Glomerular visceral epithelial cell (primary cell): ENCODE measurements around the gene TM4SF20.
"Not testable (repeated sequence)": the region's sequence is repeated elsewhere in the genome, so short reads cannot be mapped to it uniquely, and the experiment has no call there.

ENCODE experiments used
- DNase-seq: peaks from one replicate; pipeline ENCODE4 v3.0.0-alpha.2; 2016; ENCODE audit errors: extremely low spot score

TM4SF20 gene

DNA sequence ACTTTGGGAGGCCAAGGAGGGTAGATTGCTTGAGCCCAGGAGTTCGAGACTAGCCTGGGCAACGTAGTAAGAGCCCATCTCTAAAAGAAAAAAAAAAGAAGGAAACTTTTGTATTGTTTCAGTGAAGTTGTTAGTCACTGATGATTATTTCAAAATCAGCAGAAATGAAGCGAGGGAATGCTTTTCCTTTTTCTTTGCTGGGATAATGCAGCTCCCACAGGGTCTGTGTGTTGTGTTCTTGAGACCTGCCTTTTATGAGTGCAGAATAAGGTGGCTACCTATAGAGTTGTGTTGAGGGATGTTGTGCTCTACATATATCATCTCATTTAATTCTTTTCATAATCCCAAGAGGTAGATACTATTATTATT is 11.7 kb downstream of the TM4SF20 start:
- DNase-seq = no peak

DNA sequence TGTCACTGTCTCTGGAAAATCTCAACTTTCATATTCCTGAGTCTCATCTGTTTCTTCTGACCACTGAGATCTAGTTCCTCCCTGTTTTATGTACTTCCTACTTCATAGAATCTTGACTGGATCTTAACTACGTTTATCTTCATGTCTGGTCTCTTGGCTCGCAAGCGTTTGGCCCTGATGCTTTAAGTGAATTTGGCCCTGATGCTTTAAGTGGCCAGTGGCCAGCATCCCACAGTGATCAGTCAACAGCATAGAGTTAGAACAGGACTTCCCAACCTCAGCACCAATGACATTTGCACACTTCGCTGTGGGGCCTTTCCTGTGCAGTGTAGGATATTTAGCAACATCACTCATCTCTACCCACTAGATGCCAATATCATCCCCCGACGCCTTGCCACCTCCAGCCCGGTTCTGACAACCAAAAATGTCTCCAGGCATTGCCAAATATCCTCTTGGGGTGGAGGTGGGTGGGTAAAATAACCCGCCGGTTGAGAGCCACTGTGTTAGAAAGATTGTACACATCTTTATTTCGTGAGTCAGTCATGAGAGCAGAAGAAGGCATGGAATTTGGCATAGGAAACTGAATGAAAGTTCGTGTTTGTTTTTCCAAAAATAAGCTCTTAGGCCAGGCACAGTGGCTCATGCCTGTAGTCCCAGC is 12.2 kb downstream of the TM4SF20 start:
- no peak for DNase-seq

DNA sequence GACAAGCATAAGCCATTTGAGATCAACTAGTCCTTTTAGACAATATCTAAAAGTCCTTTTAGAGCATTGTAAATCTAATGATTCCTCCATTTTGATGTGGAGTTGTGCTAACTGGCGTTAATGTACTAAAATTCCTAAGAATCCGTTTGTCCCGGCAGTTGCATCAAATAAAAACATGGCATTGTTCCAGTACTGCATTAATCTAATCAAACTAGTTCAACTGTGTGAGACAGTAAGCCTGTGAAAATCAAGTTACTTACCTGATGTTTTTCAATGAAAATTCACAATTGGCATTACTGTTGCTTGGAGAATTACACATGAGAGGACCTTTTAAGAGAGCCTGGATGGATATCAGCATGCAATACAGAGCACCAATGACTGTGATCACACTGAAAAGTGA is 13.3 kb downstream of the TM4SF20 start:
- DNase-seq = no peak

DNA sequence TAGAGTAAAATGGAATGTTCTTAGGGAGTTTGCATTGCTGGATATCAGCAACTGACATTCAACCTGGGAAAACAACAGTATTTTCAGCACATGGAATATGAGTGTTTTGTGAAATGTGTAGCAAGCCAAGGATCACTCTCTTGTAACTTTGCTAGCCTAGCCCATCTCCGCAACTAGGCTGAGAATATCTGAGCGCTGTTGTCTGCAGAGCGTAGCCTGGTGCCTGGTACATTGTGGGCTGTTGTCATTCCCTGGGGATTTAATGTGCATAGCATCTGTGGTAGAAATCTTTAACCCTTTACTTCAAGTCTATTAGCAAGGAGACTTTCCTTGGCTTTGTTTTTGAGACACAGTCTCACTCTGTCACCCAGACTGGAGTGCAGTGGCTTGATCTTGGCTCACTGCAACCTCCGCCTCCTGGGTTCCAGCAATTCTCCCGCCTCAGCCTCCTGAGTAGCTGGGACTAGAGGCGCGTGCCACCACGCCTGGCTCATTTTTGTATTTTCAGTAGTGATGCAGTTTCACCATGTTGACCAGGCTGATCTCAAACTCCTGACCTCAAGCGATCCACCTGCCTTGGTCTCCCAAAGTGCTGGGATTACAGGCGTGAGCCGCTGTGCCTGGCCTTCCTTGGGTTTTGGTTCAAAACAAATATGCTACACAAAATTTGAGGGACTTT is 14.4 kb downstream of the TM4SF20 start:
- not testable (repeated sequence) for DNase-seq

DNA sequence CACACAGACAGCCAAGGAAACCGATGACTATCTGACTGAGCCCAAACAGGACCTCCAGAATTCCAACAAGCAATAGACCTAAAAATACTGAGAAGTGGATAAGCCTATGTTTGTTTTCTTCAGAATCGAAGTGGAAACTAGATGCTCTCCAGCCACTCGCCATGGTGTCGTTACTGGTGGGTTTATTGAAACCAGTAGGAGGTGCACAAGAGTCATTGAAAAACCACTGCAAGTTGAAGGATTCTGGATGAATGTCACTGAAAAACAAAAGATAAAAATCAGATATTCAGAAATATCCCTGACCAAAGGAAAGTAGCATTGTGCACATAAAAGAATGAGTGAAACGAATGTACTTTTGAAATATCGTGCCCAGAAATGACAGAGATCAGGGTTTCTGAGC is 15.3 kb downstream of the TM4SF20 start:
- no peak for DNase-seq

DNA sequence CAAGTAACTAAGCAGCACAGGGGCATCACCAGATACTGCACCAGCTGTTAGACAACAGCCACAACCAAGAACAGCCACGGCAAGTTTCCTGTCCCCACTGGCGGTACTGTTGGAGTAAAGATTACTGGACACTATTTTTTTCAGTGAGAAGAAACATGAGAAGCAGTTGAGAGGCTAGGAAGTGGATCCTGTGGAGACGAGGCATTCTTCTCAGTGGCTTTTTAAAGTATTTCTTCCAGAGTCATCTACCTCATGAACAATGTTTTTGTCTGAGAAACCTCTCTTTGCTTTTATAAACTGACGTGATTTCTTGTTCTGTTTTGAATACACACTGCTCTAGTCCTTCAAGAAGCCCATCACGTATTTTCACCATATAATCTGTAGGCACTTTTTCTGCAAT is 18.8 kb downstream of the TM4SF20 start:
- no peak for DNase-seq

DNA sequence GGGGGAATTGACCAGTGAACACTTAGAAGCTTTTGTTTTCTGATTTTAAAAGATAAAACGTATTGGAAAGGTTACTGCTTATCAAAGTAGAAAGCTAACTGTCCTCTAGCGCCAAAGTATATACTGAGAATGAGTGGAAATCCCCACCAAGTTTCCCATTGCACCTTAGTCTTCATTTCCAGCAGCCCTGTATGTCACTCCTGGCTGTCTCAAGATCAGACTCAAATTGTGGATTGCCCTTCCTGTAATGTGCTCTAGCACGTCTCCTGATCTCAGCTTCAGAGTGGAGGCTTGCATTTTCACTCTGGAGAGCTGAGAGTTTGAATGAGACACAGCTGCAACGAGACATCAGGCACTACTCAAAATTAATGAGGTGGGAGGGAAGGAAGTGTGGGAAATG is 27.5 kb downstream of the TM4SF20 start:
- DNase-seq = no peak

DNA sequence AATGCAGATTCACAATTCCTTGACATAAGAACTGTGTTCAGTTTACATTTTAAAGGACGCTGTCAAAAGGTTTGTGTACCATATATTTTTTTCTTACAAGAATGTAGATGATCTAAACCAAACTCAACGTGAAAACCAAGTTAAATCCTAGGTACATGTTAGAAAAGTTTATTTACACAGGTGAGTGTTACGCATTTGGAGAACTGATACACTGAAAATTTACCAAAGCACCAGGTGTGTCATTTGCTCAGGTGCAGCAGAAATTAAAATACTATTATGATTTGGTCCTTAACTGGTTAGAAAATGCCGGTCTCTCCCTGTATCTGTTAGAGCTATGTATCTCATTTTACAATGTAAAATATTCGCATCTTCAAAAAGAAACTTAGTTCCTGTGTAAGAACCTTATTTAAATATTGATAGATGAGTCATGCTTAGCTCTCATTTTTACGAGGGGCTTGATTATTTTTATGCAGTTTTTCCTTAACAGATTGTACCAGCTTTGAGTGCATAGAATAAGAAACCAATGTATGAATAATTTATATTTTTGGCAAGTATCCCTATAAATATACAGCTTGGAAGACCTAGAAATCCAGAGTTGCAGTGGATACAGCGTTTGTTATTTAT is 29.0 kb downstream of the TM4SF20 start:
- no peak for DNase-seq

DNA sequence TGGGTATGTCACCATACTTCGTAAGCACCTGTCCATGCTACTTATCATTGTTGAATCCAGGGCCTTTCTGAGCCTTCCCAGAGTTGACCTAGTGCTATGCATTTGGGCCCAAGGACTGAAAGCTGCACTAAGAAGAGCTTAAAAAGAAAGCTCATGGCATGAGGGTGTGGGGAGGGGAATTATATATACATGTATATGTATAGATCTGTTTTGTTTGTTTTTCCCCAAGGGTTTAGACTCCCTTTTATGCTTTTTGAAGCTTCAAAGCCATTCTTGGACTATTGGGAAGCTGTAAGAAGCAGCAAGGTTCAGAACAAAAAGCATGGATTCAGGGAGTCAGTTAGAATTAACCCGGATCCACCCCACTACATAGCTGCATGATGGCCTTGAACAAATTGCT is 30.8 kb downstream of the TM4SF20 start:
- DNase-seq = no peak

DNA sequence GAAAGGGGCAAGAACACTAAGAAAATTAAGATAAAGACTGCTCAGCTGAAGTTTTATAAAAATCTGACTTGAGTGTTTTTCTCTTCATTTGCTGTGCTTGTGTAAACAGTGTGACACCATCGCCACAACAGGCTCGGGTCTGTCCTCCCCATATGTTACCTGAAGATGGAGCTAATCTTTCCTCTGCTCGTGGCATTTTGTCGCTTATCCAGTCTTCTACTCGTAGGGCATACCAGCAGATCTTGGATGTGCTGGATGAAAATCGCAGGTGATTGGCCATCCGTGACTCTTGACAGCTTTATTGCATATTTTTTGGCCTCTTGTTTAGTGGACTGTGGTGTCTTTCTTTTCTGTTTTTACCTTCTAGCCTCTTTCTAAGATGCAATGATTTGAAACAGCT is 32.0 kb downstream of the TM4SF20 start:
- DNase-seq = no peak

DNA sequence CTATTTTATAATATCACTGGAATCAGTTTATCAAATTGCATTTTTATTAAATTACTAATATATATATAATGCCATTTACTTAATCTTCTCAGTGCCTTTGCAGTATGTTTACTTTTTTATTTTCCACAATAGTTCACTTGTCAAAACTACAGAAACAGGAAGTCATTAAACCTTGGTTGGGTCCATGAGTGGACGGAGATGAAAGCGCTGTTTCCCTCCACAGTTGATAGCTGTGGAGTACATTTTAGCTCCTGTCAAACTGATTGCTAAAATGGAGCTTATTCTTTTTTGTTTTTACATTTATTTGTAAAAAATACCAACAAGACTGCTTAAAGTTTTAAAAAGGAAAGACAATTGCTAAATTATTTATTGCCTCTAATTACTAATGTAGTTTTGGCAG is 34.9 kb downstream of the TM4SF20 start:
- DNase-seq = no peak

DNA sequence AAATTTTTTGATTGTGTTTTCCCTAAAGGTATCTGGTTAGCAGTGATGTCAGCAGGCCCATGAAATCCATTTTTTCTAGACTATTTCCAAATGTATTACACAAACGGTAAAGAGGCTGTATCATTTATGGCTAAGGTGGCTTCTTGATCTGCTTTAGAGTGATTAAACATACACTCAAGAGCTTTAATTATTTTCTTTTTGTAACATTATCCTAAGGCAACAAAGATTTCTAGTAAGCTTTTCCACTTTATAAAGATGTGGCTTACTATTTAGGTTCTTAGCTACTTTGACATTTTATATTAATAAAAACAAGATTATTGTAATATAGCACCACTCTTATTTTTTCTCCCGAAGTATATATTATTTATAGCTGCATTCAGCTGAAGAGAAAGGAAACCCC is 37.6 kb downstream of the TM4SF20 start:
- DNase-seq = no peak

DNA sequence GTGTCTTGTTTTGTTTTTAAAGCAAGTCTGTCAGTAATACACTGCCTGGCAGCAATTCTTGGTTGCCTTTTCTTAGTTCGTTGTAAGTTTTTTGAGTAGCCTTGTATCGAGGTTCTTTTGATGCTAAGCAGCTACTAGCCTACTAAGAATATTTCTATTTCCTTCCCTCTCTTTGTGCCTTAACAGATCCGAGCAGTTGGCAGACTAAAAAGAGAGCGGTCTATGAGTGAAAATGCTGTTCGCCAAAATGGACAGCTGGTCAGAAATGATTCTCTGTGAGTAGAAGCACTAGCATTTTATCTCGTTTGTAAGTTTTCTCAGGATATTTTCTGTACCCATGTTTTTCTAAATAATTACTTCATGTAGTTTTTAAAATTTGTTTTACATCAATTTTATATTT is 39.0 kb downstream of the TM4SF20 start:
- no peak for DNase-seq

DNA sequence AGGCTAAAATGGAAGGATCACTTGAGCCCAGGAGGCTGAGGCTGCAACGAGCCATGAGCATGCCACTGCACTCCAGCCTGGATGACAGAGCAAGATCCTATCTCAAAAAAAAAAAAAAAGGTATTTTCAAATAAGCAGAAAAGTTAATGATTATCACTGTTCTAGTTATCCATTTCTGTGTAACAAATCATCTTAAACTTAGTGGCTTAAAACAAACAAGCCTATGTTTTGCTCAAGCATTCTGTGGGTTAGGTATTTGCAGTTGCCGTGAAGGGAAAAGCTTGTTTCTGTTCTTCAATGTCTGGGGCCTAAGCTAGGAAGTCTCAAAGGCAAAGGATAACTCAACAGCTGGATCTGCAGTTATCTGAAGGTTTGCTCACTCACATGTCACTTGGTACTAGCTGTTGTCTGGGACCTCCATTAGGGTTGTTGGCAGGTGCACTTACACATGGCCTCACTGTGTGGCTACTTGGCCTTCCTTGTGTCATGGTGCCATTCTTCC is 40.0 kb downstream of the TM4SF20 start:
- DNase-seq = peak; percentile 37

DNA sequence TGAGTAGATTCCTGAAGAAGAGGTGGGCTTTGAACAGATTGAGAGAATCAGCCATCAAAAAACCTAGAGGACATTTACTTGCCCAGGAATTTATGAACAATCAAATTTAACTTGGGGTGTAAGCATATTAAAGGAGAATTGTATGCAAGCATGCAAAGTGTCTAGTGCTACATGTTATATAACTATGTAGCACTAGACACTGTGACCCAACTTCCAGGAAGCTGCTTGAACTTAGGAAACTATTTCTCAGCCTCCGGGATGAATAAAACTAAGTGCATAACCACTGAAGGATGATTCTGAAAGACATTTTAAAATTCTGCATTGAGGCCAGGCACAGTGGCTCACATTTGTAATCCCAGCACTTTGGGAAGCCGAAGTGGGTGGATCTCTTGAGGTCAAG is 41.7 kb downstream of the TM4SF20 start:
- DNase-seq = no peak

DNA sequence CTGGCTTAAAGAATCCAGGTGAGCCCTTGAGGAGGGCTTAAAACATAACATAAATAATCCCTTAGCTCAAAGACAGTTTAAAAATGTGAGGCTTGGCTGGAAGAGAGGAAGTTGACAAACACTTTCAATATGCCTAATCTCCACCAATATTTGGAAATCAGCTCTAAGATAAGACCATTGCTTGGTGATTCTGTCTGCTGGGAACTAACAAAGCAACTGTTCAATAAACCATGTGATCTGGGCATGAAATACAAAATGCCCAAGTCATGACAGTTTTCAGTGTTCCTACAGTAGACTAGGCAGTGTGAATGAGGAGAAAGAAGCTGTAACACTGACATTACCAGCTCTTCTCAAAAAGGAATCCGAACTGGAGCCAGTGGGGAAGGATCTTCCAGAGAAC is 43.4 kb downstream of the TM4SF20 start:
- DNase-seq = no peak

DNA sequence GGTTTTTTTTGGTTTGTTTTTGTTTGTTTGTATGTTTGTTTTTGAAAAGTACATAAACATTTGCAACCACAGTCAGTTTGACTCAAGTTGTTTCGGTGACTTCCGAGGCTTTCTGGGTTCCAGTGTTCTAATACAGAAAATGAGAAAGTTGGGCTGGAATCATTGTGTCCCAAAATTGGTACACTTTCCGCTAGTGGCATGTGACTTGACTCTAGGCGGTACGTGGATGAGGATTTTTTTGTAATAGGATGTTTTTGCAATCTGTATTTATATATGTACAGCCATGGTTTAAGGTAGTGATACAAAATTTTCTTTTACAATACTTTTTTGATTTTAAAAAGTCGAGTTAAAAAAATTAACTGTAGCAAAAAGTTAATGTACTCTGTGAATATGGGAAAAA is 52.3 kb downstream of the TM4SF20 start:
- DNase-seq = no peak

DNA sequence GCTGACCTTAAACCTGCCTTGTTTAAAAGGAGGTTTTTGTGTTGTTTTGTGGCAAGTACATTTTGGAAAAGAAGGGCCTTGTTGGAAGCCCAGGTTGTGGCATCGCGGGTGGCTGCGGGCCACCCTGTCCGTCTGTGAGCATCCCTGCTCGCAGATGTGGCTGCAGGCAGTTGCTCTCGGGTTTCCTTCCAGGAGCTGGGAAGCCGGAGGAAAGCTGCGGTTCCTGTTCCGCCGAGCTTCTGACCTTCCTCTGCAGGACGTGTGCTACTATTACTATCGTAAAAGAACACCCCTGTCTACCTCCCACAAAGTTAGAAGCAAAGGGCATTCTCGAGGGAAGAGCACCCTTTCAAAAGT is 53.3 kb downstream of the TM4SF20 start:
- peak; percentile 55 for DNase-seq

DNA sequence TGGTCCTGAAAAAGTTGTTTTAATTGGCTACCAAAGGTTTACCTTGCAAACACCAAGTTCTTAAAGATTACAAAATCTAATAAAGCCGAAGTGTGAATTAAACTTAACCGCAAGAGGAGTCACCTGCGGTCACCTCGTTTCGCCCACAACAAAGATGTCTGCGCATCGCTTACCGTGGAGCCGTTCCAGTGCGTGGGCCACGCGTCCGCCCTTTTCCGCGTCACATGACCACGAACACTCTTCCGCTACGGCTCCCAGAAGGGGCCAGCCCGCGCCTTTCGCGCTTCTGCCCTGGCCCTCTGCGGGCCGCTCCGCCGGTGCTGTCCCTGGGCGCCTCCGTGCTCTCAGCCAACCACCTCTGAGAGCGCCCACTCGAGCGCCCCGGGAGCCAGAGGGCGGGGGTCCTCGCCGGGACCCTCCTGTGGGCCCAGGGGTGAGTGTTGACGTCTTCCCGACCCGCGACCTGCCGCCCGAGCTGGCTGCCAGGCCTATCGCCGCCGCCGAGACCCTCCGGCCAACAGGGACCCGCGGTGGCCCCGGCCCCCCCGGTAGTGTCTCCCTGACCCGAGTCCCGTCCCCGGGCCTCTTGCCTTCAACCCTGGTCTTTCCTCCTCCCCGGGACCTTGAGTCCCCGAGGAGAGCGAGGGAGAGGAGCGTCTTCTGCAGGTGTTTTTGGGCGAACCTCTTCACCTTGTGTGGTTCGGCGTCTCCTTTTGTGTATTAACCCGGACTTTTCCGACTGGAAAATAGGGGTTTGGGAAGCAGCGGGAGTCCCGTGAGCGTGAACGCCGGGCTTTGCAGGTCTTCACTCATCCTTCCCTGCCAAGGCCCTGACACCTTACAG is 53.9 kb downstream of the TM4SF20 start, which contains the start of gene MFF:
TSS of gene MFF (plus strand) at position 257 of the 844 bp plus-strand sequence. CDS start 5,415 bp downstream, outside the sequence.
- DNase-seq = peak; percentile 93

DNA sequence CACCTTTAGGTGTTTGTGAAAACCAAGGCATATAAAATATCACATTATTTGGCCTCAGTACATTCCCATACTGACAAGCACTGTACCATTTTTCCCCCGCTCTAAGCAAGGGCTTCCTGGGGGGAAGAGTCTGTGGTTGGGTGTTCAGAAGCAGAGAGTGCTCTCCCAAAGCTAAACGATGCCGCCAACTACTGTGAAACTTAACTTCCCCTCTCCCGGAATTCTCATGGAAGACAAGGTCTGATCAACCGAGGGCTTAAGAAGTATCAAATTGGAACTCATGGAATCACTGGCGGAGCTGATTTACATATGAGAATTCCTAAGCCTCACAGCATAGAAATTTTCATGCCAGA is 54.5 kb downstream of the TM4SF20 start:
- no peak for DNase-seq

DNA sequence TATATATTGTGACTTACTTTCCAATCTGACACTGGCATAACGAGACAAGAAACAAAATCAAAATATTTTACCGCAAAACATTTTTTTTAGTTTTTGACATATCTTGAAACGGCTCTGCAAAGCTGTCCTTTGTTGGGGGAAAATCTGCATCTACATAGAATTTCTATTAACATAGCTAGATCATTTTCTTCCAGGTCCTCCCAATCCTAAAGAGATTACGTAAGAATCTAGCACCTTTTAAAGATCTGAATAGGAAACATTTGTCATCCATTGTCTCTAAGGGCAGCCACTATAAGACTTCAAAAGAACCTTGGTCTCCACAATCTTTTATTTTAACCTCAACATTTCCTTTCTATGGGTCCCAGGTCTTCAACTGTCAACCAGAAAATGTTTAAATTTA is 55.3 kb downstream of the TM4SF20 start:
- DNase-seq = no peak

DNA sequence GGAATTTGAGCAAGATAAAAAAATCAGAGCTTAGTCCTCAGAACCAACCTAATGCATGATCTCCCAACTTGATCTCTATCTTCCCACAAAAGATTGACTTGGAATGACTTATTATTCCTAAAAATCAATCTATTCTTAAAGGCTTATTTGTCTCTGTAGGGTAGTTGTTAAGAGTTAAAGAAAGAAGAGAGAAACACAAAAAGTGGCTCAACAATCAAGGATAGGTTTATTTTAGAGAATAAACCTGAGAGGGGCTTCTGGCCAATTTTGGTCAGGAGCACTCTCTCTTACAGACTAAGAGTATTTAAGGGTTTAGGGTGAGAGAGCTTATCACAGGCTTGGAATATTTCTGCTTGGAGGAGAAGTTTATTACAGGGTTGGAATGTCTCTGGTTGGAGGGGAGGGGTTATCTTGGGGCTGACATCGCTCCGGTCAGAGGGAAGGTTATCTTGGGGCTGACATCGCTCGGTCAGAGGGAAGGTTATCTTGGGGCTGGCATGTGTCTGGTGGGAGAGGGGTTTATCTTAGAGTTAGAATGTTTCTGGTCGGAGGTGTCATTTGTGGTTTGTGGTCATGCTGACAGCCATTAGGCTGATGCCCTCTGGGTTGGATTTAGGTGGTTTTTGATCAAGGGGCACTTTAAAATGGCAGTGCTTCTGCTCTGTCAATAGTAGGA is 56.4 kb downstream of the TM4SF20 start:
- no peak for DNase-seq
